GM19238 (cell line): ENCODE measurements around the gene MSANTD4.
"Not testable (repeated sequence)": the region's sequence is repeated elsewhere in the genome, so short reads cannot be mapped to it uniquely, and the experiment has no call there.

ENCODE experiments used
- DNase-seq: peaks from one replicate; pipeline ENCODE4 v3.0.0; 2011; ENCODE audit warnings: low spot score; ENCODE audit not compliant: insufficient read length

Gene MSANTD4

DNA sequence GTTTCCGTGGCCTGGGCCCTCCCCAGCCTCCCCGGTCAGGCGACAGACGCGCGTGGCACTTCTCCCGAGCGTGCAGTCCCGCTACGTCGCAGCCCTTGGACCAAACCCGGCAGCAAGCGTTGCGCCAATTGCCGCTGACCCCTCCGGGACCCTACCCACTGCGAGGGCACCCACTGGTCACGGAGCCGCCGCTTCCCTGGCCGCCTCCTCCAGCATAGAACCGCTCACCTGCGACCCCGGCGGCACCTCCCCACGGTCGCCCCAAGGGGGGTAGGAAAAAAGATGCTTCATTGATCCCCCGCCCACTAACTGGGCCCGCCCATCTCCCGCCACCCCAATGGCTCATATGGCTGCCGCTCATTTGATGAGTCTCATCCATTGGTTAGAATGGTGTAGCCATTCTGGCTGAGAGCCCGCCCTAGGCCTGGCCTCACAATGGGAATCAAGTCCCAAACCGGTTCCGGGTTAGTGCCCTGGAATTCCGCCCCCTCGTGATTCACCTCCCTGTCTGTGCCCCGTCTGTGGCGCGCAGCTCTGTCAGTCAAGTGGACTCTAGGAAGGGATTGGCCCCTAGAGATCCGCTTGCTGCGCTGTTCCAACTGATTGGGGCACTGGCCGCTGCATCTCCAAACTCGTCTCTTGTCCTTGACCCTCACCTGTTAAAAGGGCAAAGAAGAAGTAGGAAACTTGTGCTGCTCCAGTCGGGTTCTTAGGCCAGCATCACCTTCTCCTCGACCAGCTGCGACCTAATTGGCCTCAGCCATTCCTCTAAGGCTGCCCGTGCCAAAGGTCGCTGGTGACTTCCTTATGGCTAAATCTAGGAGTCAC lies at the start of gene MSANTD4:
Gene MSANTD4 (minus strand): TSS at position 274 of the 828 bp plus-strand sequence. CDS start 11,323 bp downstream, outside the sequence.
- DNase-seq, result peak; percentile 84

DNA sequence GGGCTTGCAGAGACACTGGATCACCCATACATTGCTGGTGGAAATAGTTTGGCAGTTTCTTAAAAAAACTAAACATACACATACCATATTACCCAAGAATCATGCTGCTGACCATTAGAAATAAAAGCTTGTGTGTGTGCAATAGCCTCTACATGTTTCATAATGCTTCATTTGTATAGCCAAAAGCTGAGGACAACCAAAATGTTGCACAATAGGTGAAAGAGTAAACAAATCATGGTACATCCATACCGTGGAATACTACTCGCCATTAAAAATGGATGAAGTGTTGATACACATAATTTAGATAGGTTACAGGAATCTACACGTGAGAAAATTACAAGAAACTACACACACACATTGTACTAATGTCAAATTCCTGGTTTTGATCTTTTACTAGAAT lies 48.6 kb upstream of the MSANTD4 start:
- DNase-seq, result no peak

DNA sequence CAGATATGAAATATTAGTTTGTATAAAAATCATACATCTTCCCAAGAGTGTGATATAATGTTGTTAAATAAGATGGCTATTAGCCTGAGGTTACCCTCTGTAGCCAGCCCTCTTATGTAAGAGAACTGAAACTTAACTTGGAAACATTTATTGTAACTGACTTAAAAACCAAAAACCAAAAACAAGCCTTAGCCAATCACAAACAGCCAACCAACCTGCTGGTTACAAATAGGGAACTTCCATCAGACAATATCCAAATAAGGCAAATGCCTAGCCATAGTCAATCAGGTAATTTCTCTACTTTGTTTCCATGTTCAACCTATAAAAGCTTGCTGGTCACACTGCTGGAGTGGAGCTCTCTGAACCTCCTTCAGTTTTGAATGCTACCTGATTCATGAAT lies 41.0 kb upstream of the MSANTD4 start:
- no peak for DNase-seq

DNA sequence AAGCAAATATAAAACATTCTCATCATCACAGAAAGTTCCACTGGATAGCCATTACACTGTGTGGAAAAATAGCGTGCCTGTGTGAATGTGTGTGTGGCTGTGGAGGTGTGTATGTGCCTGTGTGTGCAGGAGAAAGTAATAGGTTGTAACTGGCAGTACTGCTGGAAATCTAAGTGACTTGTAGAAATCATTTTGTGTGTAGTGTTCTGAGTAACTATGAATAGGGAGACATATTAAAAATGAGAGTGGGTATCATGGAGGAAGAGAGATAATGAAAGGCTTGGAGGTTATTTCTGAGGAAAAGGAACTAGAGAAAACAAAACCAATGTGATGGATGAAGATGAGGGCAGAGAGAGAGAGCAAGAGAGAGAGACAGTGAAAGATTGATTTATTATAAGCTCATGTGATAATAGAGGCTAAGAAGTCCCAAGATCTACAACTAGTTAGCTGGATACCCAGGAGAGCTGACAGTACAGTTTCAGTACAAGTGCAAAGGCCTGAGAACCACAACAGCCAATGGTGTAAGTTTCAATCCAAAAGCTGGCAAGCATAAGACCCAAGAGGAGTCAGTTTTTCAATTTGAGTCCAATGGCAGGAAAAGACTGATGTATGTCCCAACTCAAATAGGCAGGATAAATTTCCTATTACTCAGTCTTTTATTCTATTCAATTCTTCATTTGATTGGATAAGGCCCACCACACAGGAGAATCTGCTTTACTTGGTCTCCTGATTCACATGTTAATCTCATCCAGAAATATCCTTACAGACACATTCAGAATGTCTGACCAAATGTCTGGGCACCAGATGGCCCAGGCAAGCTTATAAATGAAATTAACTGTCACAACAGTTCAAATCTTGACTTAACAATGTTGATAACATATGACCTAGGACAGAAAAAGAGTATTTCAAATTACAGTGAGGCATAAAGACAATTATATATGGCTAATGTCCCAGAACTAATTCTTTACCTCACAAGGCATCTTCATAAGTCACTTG lies 40.2 kb upstream of the MSANTD4 start:
- DNase-seq, result no peak

DNA sequence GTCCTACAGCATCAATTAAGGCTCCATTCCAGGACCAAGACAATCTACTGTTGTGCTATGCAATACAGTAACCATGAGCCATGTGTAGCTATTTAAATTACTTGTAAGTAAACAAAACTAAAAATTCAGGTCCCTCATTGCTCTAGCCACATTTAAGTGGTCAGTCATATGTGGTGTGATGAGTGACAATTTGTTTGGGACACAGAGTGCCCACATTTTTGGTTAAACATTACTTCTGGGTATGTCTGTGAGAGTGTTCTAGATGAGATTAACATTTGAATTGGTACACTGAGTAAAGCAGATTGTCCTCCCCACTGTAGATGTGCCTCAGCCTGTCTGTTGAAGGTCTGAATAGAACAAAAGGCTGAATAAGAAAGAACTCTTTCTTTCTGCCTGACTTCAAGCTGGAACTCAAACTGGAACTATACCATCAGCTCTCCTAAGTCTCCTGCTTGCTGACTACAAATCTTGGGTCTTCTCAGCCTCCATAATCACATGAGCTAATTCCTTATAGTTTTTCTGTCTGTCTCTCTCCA lies 39.3 kb upstream of the MSANTD4 start:
- no peak for DNase-seq

DNA sequence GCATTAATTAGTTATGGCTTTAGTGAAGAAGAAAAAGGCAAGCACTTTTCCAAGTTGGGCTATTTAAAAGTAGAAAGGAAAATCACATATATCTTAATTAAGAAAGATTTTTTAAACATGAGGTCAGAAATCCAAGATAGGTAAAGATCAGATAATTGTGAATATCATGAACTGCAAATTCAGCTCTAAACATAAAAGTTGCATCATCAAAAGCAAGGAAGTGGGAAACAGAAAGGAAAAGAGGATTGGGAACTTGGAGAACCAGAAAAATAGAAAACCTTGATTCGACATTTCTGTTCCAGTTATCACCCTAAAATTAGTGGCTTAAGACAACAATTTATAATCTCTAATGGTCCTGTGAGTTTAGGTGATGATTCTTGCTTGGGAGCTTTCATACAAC lies 37.6 kb upstream of the MSANTD4 start:
- DNase-seq, result no peak

DNA sequence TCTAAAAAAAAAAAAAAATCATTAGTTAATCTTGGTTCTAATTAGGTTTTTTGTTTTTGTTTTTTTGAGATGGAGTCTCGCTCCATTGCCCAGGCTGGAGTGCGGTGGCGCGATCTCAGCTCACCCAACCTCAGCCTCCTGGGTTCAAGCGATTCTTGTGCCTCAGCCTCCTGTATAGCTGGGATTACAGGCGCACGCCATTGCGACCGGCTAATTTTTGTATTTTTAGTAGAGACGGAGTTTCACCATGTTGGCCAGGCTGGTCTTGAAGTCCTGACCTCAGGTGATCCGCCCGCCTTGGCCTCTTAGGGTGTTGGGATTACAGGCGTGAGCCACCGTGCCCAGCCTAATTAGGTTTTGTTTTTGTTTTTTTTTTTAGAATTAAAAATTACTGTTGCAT lies 36.3 kb upstream of the MSANTD4 start:
- DNase-seq, result not testable (repeated sequence)

DNA sequence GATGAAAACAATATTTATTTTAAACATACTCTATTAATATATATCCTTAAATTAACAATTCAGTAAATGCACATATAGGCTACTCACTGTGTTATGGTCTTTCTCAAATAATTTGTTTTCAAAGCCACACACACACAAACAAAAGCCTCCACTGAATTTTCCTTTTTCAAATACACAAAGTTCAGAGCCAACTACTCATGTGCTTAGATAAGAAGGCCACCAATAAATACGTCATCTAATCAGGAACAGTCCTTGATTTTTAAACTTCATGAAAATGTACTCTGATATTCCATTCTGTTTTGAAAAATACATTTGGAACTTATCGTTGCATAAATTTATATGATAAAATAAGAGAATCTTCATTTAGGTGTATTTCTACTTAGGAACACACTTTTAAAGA lies 29.1 kb upstream of the MSANTD4 start:
- no peak for DNase-seq

DNA sequence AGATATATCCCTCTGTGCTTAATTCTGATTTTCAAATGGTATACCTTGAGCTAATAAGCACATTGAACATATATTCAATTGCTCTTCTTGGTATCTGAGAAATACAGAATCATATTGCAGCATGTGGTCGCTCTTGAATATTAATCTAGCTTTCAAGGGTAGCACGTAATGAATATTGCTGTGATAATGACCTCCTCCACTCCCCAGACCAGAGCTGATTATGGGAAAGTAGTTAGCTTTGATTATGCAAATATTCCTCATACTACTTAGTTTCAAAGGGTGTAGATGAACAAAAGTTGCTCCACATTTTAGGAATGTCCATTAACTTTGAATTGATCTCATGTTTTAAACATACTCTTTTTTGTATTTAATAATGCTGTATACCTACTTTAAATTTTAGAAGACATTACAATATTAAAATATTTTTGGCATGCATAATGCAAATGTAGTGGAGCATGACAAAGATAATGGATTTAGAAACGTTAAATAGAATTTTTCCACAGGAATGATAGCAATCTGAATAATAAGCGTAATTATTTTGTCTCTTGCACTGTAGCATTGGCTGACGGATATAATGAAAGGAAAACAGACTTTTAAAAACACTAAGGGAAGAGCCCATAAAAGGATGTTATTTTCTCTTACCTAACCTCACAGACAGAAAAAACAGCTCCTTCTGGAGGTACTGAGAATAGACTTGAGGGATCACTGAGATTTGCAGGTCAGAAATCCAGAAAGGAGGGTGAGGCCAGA lies 27.9 kb upstream of the MSANTD4 start:
- DNase-seq, result no peak

DNA sequence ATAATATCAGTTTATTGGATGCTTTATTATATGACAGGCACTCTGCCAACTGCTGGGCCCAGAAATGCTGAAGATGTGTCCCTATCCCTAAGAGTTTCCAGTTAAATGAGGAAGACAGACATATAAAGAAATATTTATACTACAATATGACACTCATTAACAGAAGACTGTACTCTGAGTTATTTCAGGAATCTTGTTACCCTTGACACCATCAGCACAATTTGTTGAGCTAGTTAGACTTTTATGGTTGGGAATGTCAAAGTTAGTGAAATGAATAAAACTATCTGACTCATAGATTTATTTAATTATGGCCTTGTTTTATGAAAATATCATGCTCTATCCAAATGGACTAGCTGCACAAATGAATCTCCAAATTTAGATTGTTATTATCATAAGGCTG lies 25.6 kb upstream of the MSANTD4 start:
- no peak for DNase-seq

DNA sequence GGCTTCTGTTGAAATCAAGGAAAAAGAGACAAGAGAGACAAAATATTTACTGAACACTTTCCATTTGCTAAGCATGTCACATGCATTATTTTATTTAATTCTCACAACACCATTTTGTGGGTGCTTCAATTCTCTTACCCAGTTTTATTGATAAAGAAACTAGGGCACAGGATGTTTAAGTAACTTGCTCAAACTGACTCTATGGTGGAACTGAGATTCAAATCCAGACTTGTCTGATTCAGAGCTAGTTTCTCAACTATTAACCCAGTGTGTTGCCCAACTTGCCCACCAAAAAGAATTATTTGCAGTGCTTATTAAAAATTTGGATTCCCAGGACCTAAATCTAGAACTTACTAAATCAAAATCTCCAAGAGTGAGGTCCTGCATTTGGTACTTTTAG lies 21.5 kb upstream of the MSANTD4 start:
- DNase-seq, result no peak

DNA sequence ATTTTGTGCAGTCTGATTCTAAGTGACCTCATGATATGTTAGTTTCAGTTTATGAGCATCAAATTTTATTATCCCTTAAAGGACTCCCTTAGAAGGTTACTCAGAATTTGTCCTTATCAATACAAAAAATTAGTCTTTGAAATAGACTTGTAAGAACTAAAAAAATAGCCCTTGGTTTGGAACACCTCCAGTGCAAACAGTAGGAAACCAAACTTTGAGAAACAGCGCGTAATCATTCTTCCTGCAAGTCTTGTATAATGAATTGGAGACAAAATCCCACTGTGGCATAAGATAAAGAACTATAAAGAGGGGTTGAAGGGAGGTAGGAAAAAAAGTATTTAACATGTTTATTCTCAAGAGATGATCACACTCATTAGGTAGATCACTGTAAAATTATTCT lies 10.8 kb upstream of the MSANTD4 start:
- DNase-seq, result no peak

DNA sequence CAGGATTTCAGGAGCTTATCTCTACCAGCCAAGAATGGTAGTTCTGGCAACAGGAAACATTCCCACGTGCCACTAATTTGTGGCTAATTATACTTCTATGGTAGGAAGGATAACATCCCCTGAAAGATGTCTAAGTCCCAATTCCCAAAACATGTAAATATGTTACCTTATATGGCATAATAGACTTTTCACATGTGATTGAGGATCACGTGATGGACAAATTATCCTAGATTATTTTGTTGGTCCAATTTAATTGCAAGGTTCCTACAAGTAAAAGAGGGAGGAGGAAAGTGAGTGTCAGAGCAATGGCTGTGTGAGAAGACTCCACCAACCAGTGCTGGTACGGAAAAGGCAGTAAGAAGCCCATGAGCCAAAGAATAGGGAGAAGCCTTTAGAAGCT lies 9.9 kb upstream of the MSANTD4 start:
- DNase-seq, result no peak

DNA sequence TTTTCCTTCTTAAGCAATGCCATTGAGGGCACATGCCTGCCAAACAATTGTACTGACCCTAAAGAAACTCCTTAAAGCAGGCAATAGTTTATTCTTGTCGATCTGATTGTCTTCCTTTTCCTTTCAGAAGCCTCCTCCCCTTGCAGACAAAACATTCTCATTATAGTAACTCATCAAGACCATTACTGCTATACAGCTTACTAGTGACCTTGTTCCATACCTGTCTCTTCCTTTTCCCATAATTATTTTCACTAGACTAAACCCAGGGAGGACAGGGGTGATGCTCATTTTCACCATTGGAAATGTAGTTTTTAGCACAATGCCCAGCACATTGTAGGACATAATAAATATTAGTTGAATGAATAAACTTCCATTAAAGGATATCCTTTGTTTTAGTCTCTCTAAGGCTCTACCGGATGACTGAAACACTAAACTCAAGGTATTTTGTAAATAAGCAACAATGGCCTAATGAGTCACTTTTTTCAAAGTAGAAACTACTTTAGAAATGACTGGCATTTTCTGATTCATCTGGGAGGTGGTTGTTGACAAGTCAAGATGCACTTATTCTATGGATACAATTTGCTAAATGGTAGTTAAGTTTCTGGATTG lies 9.3 kb upstream of the MSANTD4 start:
- no peak for DNase-seq

DNA sequence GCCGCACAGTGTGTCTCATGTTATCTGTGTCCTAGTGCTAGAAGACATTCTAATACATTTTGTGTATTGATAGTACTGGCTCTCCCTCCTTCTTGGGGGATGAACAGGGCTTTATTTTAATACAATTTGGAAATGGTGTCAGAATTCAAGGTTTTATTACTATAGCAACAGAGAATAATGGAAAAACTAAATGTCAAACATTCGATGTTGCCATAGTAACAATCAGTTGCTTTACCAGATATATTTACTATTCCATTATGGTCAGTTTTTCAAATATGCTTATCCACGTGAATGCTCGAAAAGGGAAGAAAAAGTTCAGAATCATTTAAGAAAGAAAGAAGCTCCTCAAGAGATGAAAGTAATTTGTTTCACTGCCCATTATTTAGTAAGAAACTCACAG lies 8.6 kb upstream of the MSANTD4 start:
- DNase-seq, result no peak

DNA sequence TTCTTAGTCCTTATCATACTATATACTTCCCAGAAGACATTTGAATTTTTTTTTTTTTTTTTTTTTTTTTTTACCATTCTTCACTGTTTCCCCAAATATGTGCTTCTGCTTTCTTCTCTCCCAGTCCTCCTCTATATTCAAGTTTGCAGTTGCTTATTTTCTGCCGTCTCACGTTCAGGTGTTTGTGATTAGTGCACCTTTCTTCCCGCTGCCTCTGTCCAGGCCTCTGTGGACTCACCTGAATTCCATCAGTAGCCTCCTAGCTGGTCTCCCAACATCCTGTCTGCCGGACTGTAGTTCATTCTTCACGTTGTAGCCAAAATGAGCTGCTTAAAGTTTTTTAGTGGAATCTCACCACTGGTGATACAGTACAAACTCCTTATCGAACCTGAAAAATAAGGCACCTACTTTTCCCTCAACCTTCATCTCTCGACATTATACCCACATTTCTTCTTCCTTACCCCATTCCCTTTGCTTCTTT lies 795 bp upstream of the MSANTD4 start:
- DNase-seq, result no peak

DNA sequence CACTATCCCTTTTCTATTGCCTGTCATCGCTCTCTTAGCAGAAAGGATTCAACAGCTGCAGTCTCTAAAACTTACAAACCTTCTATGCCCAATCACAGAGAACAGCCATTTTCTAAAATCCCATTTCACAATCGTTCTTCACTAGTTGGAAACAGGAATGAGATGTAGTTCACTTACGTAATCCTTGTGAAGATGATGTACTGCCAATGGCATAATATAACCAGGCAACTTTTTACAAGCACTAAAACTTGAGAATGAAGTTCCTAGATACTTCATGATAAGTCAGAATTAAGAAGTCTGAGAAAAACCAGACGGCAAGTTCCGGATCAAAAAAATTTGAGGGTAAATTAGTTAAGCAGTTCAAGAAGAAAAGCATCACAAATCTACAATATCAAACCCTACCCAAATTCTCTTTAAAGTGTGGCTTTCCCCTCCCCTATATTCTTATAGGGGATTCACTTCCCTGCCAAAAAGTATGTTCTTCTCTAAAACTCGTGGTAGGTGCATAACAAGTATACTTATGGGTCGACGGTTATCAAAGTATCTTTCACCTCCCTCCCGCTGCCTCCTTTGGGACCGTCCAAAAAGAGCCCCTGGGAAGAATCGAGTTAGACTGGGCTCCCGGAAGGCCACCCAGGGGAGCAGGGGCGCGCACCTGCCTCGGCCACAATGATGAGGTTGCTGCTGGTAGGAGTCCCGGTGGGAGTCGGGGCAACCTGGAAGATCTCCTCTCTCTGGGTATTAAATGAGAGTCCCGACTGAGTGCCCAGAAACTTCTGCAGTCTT lies 666 bp downstream of the MSANTD4 start:
- DNase-seq, result no peak

DNA sequence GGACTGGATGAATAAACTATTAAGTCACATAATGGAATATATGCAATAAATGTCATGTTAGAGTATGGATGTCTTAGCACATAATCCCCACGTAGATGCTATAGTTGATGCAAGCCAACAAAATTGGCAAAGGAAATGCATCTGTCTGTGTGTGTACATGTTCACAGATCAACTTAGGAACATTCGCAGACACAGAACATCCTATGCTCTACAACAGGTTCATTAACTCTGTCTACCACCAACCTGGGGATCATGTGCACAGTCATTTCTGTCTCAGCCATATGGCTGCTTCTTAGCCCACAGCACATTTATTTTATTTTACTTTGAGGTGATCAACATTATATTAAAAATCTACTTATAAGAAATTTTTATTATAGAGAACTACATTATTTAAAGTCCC lies 4.9 kb downstream of the MSANTD4 start:
- no peak for DNase-seq

DNA sequence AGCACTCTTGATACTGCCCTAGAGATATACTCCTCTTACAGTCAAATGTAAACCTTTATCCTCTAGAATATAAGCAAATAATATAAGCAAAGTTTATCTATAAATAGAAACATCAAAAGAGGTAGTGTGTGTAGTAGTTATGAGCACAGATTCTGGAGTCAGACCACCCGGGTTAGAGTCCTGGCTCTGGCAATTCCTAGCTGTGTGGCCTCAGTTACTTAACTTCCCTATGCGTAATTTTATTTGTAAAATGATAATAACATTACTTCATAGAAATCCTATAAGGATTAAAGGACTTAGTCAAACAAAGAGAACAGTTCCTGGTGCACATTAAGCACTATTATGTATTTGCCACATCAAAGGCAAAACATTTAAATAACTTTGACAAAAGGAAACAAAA lies 7.0 kb downstream of the MSANTD4 start:
- no peak for DNase-seq

DNA sequence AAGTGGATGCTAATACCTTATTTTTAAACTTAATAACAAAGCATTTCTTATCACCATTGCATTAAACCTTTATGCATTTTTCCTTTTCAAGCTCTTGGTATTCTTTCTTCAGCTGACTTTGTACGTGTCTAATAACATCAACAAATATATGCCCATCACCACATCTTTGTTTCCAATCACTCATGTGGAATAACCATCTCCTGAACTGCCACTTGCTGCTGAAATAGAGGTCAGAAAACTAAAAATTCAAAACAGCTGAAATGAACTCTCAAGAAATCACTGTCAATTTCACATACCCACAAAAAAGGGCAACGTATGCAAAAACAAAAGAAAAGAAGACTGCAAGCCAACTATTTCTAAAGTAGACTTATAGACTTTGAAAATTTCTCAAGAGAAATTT lies 7.4 kb downstream of the MSANTD4 start:
- no peak for DNase-seq
